GM18526 (cell line): ENCODE results near the gene ADAMTS16.

Experiments used
- POLR2A ChIP-seq: IDR thresholded peaks from 3 replicates; pipeline ENCODE4 v1.6.1; 2011; ENCODE audit not compliant: insufficient read length; ENCODE audit errors: extremely low read depth

The ADAMTS16 gene

GRCh38 chr5:5158472-5158895 is 18.4 kb downstream of the ADAMTS16 start:
- TF ChIP-seq POLR2A, result no peak

- no peak for TF ChIP-seq POLR2A
Measured at GRCh38 chr5:5159282-5160103, 19.4 kb downstream of the ADAMTS16 start.

- no peak for TF ChIP-seq POLR2A
Measured at GRCh38 chr5:5164163-5164562, 24.0 kb downstream of the ADAMTS16 start.

- TF ChIP-seq POLR2A, result no peak
Measured at GRCh38 chr5:5165541-5166002, 25.4 kb downstream of the ADAMTS16 start.

- no peak for TF ChIP-seq POLR2A
Measured at GRCh38 chr5:5169466-5169865, 29.3 kb downstream of the ADAMTS16 start.

- TF ChIP-seq POLR2A, result no peak
Measured at GRCh38 chr5:5178136-5178535, 38.0 kb downstream of the ADAMTS16 start.

GRCh38 chr5:5178580-5178979 is 38.5 kb downstream of the ADAMTS16 start:
- no peak for TF ChIP-seq POLR2A

- no peak for TF ChIP-seq POLR2A
Measured at GRCh38 chr5:5179079-5179478, 38.9 kb downstream of the ADAMTS16 start.

GRCh38 chr5:5179597-5179996 is 39.5 kb downstream of the ADAMTS16 start:
- TF ChIP-seq POLR2A, result no peak

- no peak for TF ChIP-seq POLR2A
Measured at GRCh38 chr5:5181650-5182324, 41.7 kb downstream of the ADAMTS16 start.

- TF ChIP-seq POLR2A, result no peak
Measured at GRCh38 chr5:5182508-5183188, 42.5 kb downstream of the ADAMTS16 start.

- no peak for TF ChIP-seq POLR2A
Measured at GRCh38 chr5:5183189-5183699, 43.1 kb downstream of the ADAMTS16 start.

GRCh38 chr5:5183933-5184332 is 43.8 kb downstream of the ADAMTS16 start:
- no peak for TF ChIP-seq POLR2A

GRCh38 chr5:5188376-5189050 is 48.4 kb downstream of the ADAMTS16 start:
- TF ChIP-seq POLR2A, result no peak

GRCh38 chr5:5189051-5189430 is 48.9 kb downstream of the ADAMTS16 start:
- TF ChIP-seq POLR2A, result no peak
